Mesenteric fat pad (tissue), 1 donor: ENCODE results near the gene PKIB. TPM values are rescaled to one million over a fixed set of nuclear protein-coding genes. Genes with fewer than 3 reads are reported as not detected.

Experiments
- total RNA-seq: library from RNA; stranded (reverse); fragmentation: NEBNext Ultra II Directional; extraction: Animal tissue kit (Norgen Biotek cat#: 25700); gene quantifications from one replicate; pipeline ENCODE4 v1.2.1, GENCODE V29; 2021
- donor health status: DM: yes; HTN: yes; CAD: no.

Gene PKIB
- total RNA-seq, 1 donor from 2014 or later, result 1.00 TPM

Other genes starting within 250 kb of the PKIB start
- gene HSF2, start 210.8 kb upstream of the PKIB start, total RNA-seq, result 9.8 TPM
- gene SERINC1, start 138.6 kb upstream of the PKIB start, total RNA-seq, result 254 TPM
- not detected for gene FABP7, start 169.3 kb downstream of the PKIB start, total RNA-seq
- 7.4 TPM for gene SMPDL3A, start 178.9 kb downstream of the PKIB start, total RNA-seq